ENCODE results near the gene MED22. TPM values are rescaled to one million over a fixed set of nuclear protein-coding genes. Genes with fewer than 3 reads are reported as not detected.

MED22 gene
- polyA plus RNA-seq, 10 donors = 18.3 to 24.6 (median 21.5) TPM

DNA sequence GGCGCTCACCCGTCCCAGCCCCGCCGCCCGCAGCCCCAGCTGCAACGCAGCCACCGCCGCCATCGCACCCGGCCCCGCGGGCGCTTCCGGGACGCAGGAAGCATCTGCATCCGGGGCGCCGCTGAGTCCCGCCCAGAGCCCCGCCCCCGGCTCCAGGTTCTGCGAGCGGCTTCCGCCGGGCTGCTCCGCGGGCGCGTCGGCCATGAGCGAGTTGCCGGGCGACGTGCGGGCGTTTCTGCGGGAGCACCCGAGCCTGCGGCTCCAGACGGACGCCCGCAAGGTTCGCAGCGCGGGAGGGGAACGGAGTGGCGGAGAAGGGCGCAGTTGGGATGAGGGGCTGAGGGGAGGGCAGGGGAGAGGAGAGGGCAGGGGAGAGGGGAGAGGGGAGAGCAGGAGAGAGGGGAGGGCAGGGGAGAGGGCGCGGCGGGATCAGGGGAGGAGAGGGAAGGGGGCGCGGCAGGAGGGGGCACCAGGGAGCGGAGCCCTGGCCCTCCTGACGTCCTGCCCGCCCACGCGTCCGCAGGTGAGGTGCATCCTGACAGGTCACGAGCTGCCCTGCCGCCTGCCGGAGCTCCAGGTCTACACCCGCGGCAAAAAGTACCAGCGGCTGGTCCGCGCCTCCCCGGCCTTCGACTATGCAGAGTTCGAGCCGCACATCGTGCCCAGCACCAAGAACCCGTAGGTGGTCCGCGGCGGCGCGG, 8.6 kb upstream of the MED22 start, which contains the start of the genes SURF1 and SURF2:
TSS of gene SURF1 (minus strand) at position 97 of the 701 bp plus-strand sequence. CDS start at position 63, 34 bp downstream.
TSS of gene SURF2 (plus strand) at position 160 of the 701 bp plus-strand sequence. CDS start at position 203, 43 bp downstream.
- DNase-seq = peak; percentile 76 to 93 (median 88)

GRCh38 chr9:133355881-133356357, 8.0 kb upstream of the MED22 start:
- DNase-seq = no peak

DNA sequence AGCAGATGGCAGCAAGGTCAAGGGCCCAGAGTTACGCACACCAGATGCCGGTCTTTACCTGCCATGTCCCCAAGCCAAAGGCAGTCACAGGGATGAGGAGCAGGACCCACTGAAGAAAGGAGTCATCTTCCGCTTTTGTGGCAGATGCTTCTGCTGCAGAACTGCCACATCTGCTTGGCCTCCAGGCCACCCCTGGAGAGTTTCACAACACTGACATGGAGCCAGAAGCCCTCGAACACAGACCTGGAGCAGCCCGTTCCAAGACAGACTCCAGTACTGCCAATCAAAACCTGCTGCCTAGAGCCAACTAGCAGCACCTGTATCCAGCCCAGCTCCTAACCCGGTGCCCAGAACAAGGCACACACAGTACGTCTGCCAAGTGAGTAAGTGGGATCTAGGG, 6.8 kb upstream of the MED22 start:
- no peak for DNase-seq

DNA sequence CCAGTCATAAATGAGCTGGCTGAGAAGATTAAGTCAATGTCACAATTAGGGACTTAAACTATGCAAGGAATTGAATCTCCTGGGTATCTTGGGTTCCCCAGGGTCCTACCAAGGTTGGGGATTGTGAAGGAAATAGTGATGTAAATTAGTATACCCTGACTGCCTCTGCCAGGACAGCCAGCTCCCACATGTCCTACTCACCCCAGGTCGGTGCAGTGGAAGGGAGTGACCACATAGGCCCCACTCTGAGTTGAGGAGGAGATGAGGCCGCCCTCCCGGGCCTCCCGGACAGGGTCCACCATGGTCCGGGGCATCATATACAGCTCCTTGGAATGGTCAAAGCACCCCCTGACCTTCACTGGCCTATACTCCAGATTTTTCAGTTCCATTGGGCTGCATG, 5.6 kb upstream of the MED22 start:
- DNase-seq = no peak

DNA sequence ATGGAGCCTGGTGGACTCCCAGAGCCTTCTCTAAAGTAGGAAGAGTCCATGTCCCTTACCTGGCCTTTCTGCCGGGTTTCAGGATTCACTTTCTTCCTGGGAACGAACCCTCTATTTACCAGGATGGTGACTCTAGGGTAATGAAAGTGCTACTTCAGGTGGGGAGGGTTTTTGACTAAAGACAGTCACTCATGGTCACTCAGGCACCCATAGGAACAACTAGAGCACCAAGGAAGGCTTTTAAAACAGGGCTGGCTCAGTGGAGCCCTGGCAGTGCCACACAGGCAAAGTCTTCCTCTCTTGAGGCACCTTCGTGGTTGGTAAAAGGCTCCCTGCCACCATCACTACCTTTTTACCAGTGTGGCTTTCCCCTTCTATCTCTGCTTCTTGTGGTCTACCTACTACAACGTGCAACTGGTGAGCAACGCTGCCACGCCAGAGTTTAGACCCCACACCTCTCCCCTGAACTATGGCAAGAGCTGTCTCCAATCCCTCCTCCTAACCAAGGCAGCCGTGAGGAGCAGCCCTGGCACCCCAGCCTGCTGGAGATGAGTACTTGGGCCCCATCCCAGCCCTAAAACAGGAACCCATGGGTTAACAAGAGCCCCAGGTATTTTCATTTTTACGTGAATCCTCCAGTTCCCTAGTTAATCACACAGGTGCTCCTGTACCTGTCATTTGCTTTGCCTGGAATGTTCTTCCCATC, 4.9 kb upstream of the MED22 start:
- no peak for DNase-seq

- DNase-seq = no peak
These were observed 4.1 kb upstream of the MED22 start for GRCh38 chr9:133351908-133352634.

GRCh38 chr9:133351526-133351907, 3.6 kb upstream of the MED22 start:
- DNase-seq = no peak

- no peak for DNase-seq
These were observed 2.2 kb upstream of the MED22 start for GRCh38 chr9:133349965-133350616.

DNA sequence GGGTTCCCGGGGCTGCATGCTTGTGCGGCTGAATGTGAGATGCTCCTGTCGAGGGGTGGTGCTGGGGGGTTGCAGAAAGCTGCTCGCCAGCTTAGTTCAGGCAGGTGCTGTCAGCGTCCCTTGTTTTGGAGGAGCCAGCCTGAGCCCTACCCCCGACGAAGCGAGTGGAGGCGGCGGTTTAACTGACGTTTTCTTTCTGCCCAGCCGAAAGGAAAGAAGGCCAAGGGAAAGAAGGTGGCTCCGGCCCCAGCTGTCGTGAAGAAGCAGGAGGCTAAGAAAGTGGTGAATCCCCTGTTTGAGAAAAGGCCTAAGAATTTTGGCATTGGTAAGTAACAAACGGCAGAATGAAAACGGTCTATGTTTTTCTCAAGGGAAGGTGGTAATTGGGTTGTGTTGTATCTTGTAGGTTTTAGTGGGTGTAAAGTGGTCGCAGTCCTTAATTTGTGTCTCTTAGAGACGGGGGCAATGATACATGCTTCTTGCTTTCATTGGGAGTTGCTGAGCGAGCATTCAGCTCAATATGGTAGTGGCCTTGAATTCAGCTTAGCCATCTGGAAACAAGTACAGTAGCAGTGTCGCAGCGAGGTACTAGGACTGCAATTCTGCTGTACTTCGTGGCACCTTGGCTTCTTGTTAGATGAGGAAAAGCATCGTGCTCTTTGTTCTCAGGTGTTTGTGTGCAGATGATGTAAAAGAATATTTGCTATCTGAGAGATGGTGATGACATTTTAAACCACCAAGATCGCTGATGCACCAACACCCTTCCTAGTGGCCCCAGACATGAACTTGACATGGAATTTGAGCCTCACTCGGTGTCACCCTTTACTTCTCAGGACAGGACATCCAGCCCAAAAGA, 1.0 kb upstream of the MED22 start:
- no peak for DNase-seq

DNA sequence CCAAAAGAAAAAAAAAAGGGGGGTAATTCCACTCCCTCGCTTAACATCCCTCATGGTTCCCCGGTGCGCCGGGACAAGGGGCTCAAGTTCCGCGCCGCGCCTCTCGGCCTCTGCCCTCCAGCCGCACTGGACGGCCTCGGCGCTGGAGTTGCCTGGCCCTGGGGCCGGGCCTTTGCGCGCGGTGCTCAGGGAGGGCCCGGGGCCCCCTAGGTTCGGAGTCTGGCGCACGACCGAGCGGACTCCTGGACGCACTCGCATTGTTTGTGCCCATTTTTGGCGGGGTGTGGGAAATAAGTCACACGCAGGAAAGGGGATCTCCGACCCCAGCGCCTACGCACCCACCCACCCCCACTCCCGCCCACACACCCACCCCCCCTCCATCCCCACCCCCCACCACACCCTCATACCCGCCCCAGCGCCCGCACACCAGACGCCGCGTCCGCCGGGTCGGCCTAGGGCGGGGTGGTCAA, 381 bp downstream of the MED22 start:
- DNase-seq = peak; percentile 29 to 72 (median 50)

- peak in 1 of 3 donors; percentile 30 for DNase-seq
These were observed 1.7 kb downstream of the MED22 start for GRCh38 chr9:133346021-133346785.

DNA sequence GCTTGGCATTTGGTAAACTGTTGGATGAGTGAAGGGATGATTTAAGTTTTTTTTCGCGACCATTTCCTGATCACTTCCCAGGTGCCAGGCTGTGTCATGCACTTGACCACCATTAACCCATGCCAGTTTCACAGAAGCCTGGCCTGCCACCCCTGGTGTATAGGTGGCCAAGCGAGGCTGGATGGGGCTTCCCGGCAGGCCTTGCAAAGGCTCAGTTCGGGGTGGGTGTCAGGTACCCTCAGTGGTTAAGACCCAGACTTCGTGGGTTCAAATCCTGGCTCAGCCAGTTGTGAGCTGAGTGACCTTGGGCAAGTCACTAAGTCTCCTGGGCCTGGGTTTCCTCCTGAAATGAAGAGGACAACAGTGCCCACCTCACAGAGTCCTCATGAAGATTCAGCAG, 2.3 kb downstream of the MED22 start:
- DNase-seq = no peak

DNA sequence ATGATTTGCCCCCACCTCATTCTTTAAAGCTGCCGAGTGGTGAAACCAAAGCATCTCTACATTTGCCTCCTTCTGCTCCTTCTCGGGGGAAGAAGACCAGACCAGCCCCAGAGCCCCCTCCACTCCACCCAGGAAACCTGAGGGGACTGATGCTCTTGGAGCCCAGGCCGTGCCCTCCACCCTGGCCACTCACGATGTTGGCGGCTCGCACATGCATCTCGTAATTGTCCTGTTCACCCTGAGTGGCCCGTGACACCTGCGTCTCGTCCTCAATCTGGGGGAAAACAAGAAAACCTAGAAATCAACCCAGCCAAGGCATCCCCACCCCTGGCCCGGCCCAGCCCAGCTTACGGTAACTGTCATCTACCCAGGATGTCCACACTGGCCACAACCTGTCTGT, 3.0 kb downstream of the MED22 start:
- no peak for DNase-seq

GRCh38 chr9:133344071-133344470, 3.9 kb downstream of the MED22 start:
- DNase-seq = no peak

- no peak for DNase-seq
These were observed 5.4 kb downstream of the MED22 start for GRCh38 chr9:133342570-133342969.

DNA sequence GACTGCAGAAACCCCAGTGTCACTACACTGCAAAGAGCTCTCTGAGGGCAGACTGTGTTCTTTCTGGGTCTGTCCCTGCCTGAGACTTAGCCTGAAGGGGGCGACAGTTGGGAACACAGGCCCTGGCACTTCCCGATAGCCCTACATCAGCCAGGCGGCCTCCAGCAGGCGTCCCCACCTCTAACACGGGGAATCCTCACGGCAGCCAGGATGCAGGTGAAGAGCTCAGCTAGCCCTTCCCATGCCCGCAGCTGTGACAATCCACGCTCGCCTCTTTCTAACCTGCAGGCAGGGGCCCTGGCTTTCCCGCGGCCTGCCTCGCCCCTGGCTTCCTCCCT, 5.9 kb downstream of the MED22 start:
- no peak for DNase-seq

- DNase-seq = peak in 1 of 3 donors; percentile 39
These were observed 6.4 kb downstream of the MED22 start for GRCh38 chr9:133341369-133342068.

GRCh38 chr9:133340916-133341315, 7.0 kb downstream of the MED22 start:
- DNase-seq = no peak

DNA sequence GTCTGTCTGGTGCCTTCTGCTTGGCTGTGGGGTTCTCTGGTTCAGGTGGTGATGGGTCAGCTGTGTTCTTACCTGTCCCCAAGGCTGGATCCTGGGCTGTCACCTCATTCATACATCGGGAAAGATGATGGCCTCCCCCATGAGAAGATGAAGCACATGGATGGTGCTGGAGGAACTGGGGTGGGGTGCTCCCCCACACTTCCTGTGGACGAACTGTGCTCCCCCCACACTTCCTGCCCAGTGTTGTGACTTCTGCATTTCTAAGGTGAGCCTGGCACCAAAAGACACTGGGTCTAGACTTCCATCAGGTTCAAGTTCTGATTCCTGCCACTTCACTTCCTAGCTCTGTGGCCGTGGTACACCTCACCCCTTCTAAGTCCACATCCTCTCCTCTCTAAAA, 7.7 kb downstream of the MED22 start:
- DNase-seq = no peak

Measured in muscle of back (tissue), 11 donors.